GM12872 (cell line): ENCODE measurements around the gene MAGI2.

Experiments
- CTCF ChIP-seq: IDR thresholded peaks from 3 replicates; pipeline ENCODE4 v1.5.1; 2011; ENCODE audit warnings: low read depth, mild to moderate bottlenecking, low read length, moderate library complexity; ENCODE audit not compliant: insufficient read depth

Gene MAGI2

GRCh38 chr7:78223598-78223997 lies 1229.9 kb downstream of the MAGI2 start:
- TF ChIP-seq CTCF = no peak

- no peak for TF ChIP-seq CTCF
Observed at GRCh38 chr7:78222001-78222751, 1231.3 kb downstream of the MAGI2 start.

GRCh38 chr7:78220754-78221153 lies 1232.7 kb downstream of the MAGI2 start:
- TF ChIP-seq CTCF = no peak

- no peak for TF ChIP-seq CTCF
Observed at GRCh38 chr7:78218876-78219275, 1234.6 kb downstream of the MAGI2 start.

- no peak for TF ChIP-seq CTCF
Observed at GRCh38 chr7:78218051-78218450, 1235.4 kb downstream of the MAGI2 start.

- no peak for TF ChIP-seq CTCF
Observed at GRCh38 chr7:78215199-78215598, 1238.3 kb downstream of the MAGI2 start.

- no peak for TF ChIP-seq CTCF
Observed at GRCh38 chr7:78213402-78213801, 1240.1 kb downstream of the MAGI2 start.
